HG03039 (cell line): Measurements from ENCODE around the gene ELOVL3.
"Not testable (repeated sequence)": the region's sequence is repeated elsewhere in the genome, so short reads cannot be mapped to it uniquely, and the experiment has no call there.

Experiments used
- ATAC-seq: cut with Tn5 transposase; IDR thresholded peaks from one replicate; pipeline ENCODE4 v1.9.1; 2021; ENCODE audit warnings: mild to moderate bottlenecking, moderate library complexity; ENCODE audit not compliant: unreplicated experiment

Gene ELOVL3, protein sequence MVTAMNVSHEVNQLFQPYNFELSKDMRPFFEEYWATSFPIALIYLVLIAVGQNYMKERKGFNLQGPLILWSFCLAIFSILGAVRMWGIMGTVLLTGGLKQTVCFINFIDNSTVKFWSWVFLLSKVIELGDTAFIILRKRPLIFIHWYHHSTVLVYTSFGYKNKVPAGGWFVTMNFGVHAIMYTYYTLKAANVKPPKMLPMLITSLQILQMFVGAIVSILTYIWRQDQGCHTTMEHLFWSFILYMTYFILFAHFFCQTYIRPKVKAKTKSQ

DNA sequence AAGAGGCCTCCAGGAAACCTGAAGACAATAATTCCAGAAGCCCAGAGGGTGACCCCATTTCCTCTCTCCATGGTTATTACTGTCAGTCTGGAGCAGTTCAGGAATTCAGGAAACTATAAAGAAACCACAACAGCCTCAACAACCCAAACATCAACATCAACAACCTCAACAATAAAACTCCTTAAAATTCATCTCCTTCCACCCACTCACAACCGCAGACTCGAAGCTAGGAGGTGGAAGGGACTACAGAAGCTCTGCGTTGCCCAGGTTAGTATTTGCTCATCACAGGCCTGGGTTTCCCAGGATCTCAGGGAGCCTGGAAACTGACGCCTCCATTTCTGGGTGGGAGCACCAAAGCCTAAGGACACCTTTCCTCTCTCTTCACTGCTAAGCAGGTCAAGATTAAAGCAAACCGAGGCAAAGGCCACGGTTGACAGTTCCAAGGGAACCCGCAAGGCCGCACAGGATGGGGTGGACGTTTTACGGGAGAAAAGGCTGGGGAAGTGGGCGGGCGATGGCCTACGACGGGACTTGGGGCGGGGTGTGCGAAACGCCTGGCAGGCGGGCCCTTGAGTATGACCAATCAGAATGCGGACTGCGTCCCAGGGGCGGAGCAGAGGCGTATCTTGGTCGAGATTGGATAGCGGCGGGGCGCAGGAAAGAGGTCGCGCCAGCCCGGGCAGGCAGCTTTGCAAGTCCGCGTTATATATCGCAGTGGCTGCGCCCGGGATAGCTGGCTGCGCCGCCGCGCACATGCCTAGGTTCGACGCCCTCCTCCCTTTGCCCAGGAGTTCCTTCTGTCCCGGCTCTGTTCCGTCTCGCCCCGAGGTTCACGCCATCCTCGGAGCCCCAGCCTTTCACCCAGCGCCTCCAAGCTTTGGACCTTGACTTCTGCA, at the start of gene ELOVL3:
Gene ELOVL3, plus strand, starts transcription at position 654 of the 896 bp plus-strand sequence. CDS start 250 bp downstream, outside the sequence.
- peak; percentile 77 for ATAC-seq

DNA sequence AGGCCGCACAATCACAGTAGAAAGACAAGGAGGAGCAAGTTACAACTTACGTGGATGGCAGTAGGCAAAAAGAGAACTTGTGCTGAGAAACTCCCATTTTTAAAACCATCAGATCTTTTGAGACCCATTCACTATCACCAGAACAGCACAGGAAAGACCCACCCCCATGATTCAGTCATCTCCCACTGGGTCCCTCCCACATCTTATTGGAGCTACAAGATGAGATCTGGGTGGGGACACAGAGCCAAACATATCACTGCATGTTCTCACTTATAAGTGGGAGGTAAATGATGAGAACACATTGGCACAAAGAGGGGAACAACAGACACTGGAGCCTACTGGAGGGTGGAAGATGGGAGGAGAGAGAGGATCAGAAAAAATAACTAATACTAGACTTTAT, 41.5 kb upstream of the ELOVL3 start:
- ATAC-seq = no peak

DNA sequence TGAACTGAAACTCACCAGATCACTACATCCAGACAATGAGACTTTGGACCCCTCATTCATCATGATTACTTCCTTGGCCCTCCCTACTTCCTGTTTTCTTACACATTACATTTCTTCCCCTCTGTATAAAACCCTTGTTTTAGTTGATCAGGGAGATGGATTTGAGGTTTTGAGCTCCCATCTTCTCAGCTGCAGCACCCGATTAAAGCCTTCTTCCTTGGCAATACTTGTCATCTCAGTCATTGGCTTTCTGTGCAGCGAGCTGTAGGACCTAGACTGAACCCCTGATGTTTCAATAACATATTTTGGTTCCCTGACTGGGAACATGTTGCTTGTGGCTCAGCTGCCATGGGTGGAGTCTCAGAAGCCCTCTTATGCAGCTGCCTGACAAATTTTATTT, 40.8 kb upstream of the ELOVL3 start:
- no peak for ATAC-seq

DNA sequence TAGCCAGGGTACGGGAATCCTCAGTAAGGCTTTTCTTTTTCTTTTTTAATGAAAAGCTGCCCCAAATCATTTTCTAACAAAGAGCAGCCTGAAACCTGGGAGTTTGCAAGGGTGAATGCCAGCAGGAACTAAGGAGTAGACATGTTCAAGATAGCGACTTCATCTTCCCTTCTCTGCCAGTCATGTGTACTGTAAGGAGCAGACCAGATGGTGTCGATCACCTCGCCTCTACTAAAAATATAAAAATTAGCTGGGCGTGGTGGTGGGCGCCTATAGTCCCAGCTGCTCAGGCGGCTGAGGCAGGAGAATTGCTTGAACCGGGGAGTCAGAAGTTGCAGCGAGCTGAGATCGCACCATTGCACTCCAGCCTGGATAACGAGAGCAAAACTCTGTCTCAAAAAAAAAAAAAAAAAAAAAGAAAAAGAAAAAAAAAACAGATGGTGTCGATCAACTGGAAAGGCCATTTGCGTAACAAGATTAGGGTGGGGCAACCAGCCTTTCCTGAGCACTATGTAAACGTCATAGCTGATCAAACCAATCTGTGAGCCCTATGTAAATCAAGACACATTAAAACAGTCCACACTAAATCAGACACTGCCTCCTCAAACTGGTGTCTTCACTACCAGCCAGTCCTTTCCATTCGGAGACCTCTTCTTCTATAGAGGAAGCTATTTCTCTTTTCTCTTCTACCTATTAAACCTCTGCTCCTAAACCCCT, 40.1 kb upstream of the ELOVL3 start:
- ATAC-seq = no peak

DNA sequence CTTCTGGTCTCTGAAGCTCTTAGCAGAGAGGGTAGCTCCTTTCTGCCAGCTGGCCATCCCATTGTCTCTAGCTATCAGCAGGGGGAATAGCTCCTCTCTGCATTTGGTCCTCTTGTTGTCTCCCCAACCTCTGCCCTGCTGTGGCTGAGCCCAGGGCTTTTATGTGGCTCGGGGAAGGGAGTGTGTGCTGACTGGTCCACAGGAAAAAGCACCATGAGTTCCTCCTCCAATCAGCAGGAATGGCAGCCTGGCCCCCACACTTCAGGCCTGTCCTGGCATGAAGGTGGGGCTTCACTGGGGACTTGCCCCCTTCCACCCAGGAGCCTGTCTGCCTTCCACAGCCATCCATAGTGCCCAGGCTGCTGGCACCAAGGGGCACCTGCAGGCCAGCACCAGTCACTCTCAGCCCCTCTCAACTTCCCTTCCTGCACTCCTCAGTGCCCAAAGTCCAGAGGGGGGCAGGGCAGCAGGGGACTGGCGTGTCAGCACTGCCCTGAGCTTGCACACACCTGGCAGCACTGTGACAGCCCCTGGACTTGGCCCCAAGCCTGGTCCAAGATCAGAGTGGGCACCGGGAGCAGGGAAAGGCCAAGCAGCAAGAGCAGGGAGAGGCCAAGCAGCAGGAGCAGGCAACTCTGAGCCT, 37.7 kb upstream of the ELOVL3 start:
- ATAC-seq = no peak

DNA sequence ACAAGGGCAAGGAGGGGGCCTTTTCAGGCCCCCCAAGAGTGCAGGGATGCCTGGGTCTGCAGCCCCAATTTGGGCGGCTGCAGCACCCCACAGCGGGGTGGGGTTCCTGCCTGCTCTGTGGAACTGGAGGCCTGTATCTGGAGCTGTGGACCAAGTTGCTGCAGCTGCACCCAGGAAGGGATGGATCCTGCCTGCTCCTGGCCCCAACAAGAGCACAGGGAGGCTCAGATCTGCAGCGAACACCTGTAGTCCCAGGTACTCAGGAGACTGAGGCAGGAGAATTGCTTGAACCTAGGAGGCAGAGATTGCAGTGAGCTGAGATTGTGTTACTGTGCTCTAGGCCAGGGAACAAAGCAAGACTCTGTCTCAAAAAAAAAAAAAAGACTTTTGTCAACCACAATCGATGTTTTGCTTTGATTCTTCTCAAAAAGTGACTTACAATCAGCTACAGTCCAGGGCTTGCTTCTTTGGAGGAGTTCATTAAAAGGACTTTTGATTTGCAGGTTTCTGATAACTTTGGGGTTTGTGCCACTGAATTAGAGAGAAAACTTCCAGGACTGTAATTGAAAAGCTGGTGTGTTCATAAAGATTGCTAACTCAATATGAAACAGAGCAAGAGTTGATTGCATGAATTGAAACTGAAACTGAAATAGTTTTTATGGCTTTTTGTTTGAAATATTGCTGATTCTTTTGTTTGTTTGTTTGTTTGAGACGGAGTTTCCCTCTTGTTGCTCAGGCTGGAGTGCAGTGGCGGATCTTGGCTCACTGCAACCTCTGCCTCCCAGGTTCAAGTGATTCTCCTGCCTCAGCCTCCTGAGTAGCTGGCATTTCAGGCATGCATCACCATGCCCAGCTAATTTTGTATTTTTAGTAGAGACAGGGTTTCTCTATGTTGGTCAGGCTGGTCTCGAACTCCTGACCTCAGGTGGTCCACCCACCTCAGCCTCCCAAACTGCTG, 36.9 kb upstream of the ELOVL3 start:
- ATAC-seq = not testable (repeated sequence)

DNA sequence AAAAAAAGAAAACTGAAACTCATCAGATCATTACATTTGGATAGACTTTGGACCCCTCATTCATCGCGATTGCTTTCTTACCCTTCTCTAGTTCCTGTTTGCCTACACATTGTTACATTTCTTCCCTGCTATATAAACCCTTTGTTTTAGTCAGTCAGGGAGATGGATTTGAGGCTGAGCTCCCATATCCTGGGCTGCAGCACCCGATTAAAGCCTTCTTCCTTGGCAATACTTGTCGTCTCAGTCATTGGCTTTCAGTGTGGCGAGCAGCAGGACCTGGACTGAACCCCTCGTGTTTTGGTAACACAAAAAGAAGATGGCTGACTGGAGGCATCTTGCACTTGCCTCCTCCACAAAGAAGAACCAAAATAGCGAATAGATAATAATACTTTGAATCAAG, 34.1 kb upstream of the ELOVL3 start:
- ATAC-seq = no peak

DNA sequence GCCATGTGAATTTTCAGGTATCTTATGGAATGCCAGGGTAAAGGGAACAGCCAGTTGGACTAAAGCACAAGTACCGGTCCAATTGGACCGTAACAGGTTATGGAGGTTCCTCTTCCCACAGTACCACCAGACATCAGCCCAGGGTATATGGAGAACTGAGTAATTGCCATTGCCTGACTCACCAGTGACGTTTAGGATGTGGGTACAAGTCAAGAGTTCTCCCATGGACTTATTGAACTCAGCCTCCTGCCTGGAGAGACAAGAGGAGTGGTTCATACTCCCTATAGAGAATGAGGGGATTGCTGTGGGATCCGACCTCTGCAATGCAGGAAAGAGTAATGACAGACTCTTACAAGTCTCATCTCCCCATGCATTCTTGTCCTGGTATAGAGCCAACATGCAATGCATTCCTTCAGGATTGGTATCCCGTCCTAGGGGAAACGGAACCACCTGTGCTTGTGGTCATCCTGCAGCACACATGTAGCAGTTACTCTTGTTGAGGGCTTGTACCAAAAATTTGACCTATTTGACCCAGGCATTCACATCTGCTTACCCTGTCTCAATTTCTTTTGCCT, 30.7 kb upstream of the ELOVL3 start:
- ATAC-seq = no peak

DNA sequence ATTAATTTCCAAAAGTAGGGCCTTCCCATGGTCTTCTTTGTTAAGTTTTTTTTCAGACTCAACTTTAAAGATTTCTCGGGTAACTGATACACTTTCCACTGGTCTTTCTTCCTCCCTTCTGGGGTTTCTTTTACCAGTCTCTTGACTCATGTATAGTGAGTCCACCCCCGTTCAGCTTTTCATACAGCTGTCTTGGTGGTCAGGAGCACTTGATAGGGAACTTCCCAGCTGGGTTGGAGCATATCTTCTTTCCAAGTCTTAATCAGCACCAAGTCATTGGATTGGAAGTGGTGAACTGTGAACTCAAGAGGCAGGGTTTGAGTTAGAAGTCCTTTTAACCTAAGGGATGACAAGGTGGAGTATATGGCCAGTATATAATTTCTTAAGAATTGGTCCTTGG, 29.2 kb upstream of the ELOVL3 start:
- no peak for ATAC-seq

DNA sequence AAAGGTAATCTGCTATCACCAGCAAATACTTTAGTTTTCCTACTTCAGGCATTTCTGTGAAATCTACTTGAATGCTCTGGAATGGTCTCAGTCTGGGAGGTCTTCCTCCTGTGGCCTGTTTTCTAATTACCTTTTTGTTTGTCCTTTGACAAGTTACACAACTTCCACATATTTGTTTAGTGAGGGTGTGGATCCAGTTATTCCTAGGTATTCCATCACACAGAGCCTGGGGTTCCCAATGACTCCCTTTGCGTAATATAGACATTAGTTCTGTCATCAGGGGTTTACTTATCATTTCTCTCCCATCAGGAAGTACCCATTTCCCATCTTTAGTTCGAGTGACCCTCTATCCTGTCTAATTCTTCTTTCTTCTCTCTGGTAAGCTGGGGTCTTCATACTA, 28.1 kb upstream of the ELOVL3 start:
- ATAC-seq = no peak

DNA sequence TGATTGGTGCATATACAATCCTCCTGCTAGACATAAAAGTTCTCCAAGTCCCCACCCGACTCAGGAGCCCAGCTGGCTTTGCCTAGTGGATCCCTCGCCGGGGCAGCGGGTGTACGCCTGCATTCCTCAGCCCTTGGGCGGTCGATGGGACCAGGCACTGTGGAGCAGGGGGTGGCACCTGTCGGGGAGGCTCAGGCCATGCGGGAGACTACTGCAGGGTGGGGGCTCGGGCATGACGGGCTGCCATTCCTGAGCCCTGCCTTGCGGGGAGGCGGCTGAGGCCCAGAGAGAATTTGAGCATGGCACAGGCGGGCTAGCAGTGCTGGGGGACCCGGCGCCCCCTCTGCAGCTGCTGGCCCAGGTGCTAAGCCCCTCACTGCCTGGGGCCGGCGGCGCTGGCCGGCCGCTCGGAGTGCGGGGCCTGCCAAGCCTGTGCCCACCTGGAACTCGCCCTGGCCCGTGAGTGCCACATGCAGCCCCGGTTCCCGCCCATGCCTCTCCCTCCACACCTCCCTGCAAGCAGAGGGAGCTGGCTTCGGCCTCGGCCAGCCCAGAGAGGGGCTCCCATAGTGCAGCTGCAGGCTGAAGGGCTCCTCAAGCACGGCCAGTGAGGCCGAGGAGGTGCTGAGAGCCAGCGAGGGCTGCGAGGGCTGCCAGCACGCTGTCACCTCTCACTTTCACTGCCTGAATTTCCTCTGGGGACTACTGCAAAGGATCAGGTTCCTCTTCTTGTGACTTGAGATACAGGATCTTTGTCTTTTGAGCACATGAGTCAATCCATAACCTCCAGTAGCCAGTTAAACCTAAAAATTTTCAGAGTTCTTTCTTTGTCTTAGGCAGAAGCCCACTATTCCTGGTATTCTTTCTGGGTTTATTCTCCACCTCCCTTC, 25.1 kb upstream of the ELOVL3 start:
- ATAC-seq = no peak

DNA sequence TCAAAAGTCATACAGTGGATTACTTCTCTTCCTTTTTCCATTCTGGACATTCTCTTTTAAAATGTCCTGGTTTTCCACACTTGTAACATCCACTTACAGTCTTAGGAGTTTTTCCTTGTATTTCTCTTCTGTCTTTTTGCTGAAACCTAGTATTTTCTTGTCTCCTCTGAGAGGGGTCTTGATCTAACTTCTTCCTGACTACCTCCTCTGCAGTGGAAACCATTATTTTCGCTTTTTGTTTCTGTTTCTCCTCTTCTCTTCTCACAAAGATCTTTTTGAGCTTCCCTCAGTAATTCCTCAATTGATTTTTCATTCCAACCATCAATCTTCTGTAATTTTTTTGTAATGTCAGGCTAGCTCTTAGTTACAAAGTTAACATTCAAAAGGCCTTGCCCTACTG, 23.7 kb upstream of the ELOVL3 start:
- no peak for ATAC-seq

DNA sequence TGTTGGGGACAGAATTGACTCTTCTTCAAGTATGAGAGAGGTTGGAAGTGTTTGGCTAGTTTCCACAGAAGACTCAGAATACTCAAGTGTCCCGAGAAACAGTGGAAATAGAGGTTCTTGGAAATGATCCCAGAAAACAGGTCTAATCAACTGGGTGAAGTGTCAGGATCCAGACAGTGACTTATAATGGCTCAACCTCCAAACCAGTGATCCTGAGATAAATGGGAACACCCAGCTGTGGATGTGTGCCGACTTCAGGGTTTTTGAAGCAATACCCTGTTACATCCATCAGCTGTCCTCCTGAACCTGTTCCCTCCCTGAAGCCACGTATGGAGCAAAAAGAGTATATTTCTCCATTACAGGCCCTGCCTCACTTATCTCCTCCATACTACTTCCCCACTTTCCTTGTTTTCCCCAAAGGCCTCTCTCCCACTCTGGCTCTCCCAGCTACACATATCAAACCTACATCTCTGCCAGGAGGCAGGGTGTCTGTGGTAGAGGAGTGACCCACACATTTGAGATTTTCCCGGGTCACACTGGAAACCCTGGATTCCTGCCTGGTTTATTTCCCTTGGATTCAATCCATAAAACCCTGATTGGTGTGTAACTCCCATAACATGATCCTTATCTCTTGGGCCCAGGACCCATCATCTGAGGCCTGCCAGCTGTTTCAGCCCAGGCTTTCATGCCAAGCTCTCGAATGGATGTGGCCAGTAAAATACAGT, 17.6 kb upstream of the ELOVL3 start:
- ATAC-seq = no peak

DNA sequence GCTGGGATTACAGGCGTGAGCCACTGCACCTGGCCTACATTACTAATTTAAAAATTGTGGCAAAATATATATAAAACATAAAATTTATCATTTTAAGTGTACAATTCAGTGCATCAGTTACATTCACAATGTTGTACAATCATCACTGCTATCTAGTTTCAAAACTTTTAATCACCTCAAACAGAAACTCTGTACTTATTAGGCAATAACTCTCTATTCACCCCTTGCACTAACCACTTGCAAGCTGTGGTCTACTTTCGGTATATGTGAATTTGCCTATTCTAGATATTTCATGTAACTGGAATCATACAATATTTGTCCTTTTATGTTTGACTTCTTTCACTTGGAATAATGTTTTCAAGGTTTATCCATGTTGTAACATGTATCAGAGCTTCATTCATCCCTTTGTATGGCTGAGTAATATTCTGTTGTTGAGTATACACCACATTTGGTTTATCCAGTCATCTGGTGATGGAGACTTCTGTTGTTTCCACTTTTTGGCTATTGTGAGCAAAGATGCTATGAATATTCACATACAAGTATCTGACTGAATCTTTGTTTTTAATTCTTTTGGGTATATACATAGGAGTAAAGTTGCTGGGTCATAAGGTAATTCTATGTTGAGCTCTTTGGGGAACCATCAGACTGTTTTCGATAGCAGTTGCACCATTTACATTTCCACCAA, 14.3 kb upstream of the ELOVL3 start:
- no peak for ATAC-seq

DNA sequence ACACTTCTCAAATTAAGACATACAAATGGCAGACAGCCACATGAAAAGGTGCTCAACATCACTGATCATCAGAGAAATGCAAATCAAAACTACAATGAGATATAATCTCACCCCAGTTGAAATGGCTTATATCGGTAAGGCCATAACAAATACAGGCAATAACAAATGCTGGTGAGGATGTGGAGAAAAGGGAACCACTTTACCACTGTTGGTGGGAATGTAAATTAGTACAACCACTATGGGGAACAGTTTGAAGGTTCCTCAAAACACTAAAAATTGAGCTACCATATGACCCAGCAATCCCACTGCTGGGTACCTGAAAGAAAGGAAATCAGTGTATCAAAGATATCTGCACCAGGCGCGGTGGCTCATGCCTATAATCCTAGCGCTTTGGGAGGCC, 12.5 kb upstream of the ELOVL3 start:
- ATAC-seq = not testable (repeated sequence)

DNA sequence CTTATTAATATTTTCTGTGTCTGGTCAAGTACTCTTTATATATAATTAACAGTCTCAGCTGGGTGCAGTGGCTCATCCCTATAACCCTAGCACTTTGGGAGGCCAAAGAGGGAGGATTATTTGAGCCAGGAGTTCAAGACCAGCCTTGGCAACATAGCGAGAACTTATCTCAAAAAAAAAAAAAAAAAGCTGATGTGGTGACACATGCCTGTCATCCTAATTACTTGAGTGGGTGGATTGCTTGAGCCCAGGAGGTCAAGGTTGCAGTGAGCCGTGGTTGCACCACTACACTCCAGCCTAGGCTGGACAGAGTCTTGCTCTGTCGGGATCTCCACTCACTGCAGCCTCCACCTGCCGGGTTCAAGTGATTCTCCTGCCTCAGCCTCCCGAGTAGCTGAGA, 6.7 kb upstream of the ELOVL3 start:
- no peak for ATAC-seq

DNA sequence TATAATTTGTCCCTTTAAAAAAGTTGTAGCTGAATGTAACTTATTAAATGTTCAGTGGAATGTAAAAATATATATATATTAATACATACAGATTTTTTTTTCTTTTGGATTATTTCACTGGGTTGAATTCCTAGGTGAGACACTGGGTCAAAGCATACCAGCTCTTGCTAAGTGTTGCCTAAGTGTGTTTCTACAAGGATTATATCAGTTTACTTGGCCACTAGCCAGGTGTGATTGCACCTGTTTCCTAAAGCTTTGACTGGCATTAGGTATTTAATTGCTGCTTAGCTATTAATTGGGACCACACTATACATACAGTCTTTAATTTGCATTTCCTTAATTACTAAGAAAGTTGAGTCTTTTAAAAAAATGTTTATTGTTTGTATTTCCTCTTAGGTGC, 5.5 kb upstream of the ELOVL3 start:
- no peak for ATAC-seq
